Tibial nerve (tissue), 4 donors: ENCODE results near the gene TBC1D16. TPM values are rescaled to one million over a fixed set of nuclear protein-coding genes. Genes with fewer than 3 reads are reported as not detected.
A peak's percentile ranks its signal among the peaks of the same experiment; 100 is the strongest.

Experiments
- DNase-seq, 2 donors: peaks; one replicate each; pipeline ENCODE4 v3.0.0-alpha.2; 2019; ENCODE audit warnings: low spot score in 2 of 2
- H3K27ac ChIP-seq, 4 donors: fragments of 200-600 bp; sonication (generic) in 3 of 4; one replicate each; pipeline ENCODE4 v1.5.1; 2017 to 2019; ENCODE audit warnings: mild to moderate bottlenecking in 1 of 4
- H3K27me3 ChIP-seq, 2 donors: fragments of 200-600 bp; sonication (generic) in 1 of 2; one replicate each; pipeline versions ENCODE4 v1.5.1 to v1.6.0; 2017 to 2019
- H3K36me3 ChIP-seq, 3 donors: fragments of 200-600 bp; sonication (generic); one replicate each; pipeline ENCODE4 v1.5.1; 2018 to 2019
- H3K4me1 ChIP-seq, 4 donors: fragments of 200-600 bp; sonication (generic) in 3 of 4; one replicate each; pipeline ENCODE4 v1.5.1; 2017 to 2019
- H3K4me3 ChIP-seq, 4 donors: fragments of 200-600 bp; sonication (generic) in 3 of 4; one replicate each; pipeline ENCODE4 v1.5.1; 2017 to 2019; ENCODE audit warnings: mild to moderate bottlenecking in 1 of 4, moderate library complexity in 1 of 4
- H3K9me3 ChIP-seq, 4 donors: fragments of 200-600 bp; sonication (generic) in 3 of 4; one replicate each; pipeline ENCODE4 v1.5.1; 2017 to 2019
- EP300 ChIP-seq, 2 donors: sonication (generic); formaldehyde crosslinking; IDR thresholded peaks; one replicate each; pipeline ENCODE4 v1.6.1; 2017; ENCODE audit warnings: antibody characterized with exemption in 2 of 2, mild to moderate bottlenecking in 1 of 2
- POLR2A ChIP-seq, 2 donors: fragments of 450-650 bp; IDR thresholded peaks; one replicate each; pipeline ENCODE4 v1.6.1; 2017; ENCODE audit warnings: antibody characterized with exemption in 2 of 2, mild to moderate bottlenecking in 2 of 2, moderate library complexity in 2 of 2
- WGBS, 2 donors: methylation state at CpG; one replicate each; pipeline ENCODE4 v1.1.5; 2018; 5-methylcytosine and 5-hydroxymethylcytosine counted together
- total RNA-seq, 4 donors: library from RNA; depleted of rRNA; stranded (reverse); fragments of >200 nt; gene quantifications; one replicate each; pipeline ENCODE4 v1.1.0, GENCODE V29; 2016
- TF ChIP-seq, protein P1 (sequence below), 5 experiments: fragments of 200-600 bp in 3 of 5; fragments of 450-650 bp in 2 of 5; sonication (generic) in 3 of 5; IDR thresholded peaks; one replicate each; pipeline ENCODE4 v1.5.1; 2016 to 2019; ENCODE audit warnings: antibody characterized with exemption in 5 of 5, mild to moderate bottlenecking in 3 of 5, moderate library complexity in 2 of 5

The TBC1D16 gene
- total RNA-seq, 4 donors from 2014 or later = 48.3 to 68.4 (median 58.1) TPM

DNA sequence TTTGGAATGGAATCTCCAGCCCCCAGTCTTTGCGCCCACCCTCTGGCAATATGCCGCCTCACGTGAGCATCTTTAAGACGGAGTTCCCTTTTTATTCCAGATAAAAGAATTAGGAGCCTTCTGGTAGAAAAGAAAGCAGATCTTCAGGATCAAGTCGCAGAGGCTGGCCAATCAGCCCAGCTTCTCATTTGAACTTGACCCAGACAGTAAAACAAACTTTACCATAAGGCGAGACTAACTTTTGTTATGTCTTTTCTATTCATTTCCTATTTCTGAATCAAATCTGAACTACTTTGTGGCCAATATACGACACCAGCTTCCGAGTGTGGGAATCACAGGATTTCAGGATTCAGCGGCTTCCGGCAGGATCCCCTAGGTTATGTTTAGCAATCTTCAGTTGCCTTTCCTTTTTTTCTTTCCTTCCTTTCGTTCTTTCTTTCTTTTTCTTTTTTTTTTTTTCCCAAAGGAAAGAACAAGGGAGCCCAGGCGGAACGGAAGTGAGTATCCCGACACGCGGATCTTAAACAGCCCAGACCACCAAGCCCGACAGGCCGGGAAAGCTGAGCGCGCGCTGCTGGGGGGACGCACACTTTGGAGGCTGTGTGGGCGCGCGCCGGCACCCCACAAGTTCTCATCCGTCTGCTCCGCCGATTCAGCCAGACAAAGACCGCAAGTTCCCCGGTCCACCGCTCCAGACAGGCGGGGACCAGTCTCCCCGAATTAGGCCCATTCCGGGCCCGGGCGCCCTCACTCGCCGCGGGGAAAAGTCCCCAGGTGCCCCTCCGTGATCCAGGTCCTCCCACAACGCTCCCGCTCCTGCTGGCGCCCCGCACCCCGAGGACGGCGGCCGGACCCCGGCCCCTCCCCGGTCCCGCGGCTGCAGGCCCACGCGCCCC, 633 bp downstream of the TBC1D16 start:
- WGBS, 2 donors = 2% methylated on average over 36 to 38 of the region's 55 CpGs
- no peak for DNase-seq
- peaks cover 0 to 4% (median 0%) of the 10 kb centered on the region in 3 donors for H3K36me3 ChIP-seq
- peaks cover 0 to 54% (median 17%) of the 10 kb centered on the region in 4 donors for H3K4me1 ChIP-seq
- H3K4me3 ChIP-seq = peak overlapping the region; percentile 54 to 94 (median 56)
- TF ChIP-seq, protein P1, sequence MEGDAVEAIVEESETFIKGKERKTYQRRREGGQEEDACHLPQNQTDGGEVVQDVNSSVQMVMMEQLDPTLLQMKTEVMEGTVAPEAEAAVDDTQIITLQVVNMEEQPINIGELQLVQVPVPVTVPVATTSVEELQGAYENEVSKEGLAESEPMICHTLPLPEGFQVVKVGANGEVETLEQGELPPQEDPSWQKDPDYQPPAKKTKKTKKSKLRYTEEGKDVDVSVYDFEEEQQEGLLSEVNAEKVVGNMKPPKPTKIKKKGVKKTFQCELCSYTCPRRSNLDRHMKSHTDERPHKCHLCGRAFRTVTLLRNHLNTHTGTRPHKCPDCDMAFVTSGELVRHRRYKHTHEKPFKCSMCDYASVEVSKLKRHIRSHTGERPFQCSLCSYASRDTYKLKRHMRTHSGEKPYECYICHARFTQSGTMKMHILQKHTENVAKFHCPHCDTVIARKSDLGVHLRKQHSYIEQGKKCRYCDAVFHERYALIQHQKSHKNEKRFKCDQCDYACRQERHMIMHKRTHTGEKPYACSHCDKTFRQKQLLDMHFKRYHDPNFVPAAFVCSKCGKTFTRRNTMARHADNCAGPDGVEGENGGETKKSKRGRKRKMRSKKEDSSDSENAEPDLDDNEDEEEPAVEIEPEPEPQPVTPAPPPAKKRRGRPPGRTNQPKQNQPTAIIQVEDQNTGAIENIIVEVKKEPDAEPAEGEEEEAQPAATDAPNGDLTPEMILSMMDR (IDR thresholded peaks at IDR 0.05) = peak in 1 of 5 experiments; percentile 8
- no peak for TF ChIP-seq POLR2A (IDR thresholded peaks at IDR 0.05)
- TF ChIP-seq EP300 (IDR thresholded peaks at IDR 0.05) = peak in 1 of 2 donors; percentile 17
- no peaks in the 10 kb centered on the region for H3K27me3 ChIP-seq
- peak overlapping the region; percentile 65 to 97 (median 82) for H3K27ac ChIP-seq
- H3K9me3 ChIP-seq = no peaks in the 10 kb centered on the region

DNA sequence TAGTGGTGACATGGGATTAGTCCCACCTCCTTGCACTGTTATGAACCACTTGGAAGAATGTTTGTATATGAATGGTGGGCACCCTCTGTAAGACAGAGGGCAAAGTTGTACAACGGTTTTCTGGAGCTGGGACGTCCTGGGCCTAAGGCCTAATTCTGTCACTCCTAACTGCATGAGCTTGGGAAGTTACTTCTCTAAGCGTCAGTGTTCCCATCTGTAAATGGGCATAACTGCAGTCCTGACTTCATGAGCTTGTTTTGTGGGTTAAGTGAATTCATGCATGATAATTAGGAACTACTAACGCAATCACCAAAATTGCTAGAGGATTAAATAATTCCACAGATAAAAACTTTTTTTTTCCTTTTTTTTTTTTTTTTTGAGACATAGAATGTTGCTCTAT, 1.8 kb downstream of the TBC1D16 start:
- Histone ChIP-seq H3K27ac (no peak overlapping the region), H3K27me3 (no peaks in the 10 kb centered on the region), H3K36me3 (no peaks in the 10 kb centered on the region), H3K4me3 (peak overlapping the region in 1 of 4 donors; percentile 94), H3K4me1 (peaks cover 0 to 66% (median 26%) of the 10 kb centered on the region in 4 donors), H3K9me3 (no peaks in the 10 kb centered on the region)
- no peak for DNase-seq
- no peak for TF ChIP-seq EP300 (IDR thresholded peaks at IDR 0.05)
- TF ChIP-seq, protein P1 (IDR thresholded peaks at IDR 0.05) = no peak
- no peak for TF ChIP-seq POLR2A (IDR thresholded peaks at IDR 0.05)
- WGBS, 2 donors = 92 to 95% methylated on average over 4 of the region's 4 CpGs

DNA sequence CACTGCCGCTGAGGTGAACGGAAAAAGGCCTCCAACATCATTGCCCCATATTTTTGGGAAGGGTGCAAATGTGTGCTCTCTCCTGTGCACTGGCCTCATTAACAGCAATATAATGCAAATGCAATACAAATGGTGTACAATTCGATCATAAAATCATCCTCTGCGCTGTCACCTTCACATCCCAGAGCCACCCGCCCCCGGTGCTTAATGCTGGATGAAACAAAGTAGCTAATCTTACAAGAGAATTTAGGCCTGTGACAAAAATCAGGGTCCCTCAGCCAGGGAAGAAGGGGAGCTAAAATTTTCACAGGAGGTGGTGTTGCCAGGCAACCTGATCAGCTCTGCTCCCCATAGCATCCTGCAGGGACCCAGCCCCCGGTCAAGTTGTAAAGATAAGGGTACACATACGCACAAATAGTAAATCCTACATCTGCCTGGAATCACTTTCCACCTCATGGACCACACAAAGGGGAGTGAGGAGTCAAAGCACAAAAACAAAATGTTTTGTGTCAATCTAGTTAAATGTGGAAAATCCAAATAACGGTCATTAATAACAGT, 3.0 kb downstream of the TBC1D16 start:
- WGBS, 2 donors = 92 to 95% methylated on average over 9 of the region's 9 CpGs
- Histone ChIP-seq H3K9me3 (no peaks in the 10 kb centered on the region), H3K36me3 (no peaks in the 10 kb centered on the region), H3K4me1 (peaks cover 0 to 78% (median 32%) of the 10 kb centered on the region in 4 donors), H3K4me3 (no peak overlapping the region), H3K27me3 (no peaks in the 10 kb centered on the region), H3K27ac (no peak overlapping the region)
- DNase-seq = no peak
- TF ChIP-seq POLR2A (IDR thresholded peaks at IDR 0.05) = no peak
- no peak for TF ChIP-seq EP300 (IDR thresholded peaks at IDR 0.05)
- TF ChIP-seq, protein P1 (IDR thresholded peaks at IDR 0.05) = no peak

DNA sequence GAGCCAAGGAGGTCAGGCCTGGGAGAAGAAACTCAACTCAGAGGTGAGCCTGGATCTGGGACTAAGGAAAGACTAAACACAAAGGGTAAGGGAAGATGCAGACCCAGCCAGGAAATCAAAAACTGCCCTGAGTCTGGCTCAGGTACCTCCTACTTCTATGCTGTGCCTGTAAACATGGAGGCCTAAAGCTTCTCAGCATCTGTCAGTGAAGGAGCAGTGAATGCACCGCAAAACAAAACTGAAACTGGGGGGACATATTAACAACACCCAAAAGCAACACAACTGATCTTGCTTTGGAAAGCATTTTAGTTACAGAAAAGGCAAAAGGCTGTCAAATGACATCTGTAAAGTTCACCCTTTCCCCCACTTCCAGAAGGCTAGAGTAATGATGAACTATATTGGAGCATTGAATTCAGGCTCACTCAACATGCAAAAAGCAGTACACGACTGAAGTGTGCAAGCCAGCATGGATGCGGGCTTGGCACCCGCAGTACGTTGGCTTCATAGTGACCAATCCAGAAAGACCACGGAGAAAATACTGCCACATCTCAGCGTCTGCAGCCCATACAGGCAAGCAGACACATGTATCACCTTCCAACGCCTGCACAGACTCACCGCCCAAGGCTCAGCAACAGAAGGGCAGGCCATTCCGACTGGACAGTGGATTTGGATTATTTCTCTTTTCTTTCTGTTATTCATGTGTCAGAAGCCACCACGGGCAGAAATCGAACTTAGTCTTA, 3.8 kb downstream of the TBC1D16 start:
- DNase-seq = no peak
- peak overlapping the region in 1 of 4 donors; percentile 82 for H3K27ac ChIP-seq
- H3K4me3 ChIP-seq = no peak overlapping the region
- no peaks in the 10 kb centered on the region for H3K36me3 ChIP-seq
- no peaks in the 10 kb centered on the region for H3K9me3 ChIP-seq
- TF ChIP-seq POLR2A (IDR thresholded peaks at IDR 0.05) (no peak), EP300 (IDR thresholded peaks at IDR 0.05) (no peak)
- TF ChIP-seq, protein P1 (IDR thresholded peaks at IDR 0.05) = no peak
- peaks cover 0 to 82% (median 30%) of the 10 kb centered on the region in 4 donors for H3K4me1 ChIP-seq
- no peaks in the 10 kb centered on the region for H3K27me3 ChIP-seq
- 92 to 93% methylated on average over 12 of the region's 12 CpGs for WGBS, 2 donors
